NCI-H2227 (cell line): ENCODE results near the gene SLC41A3.
"Not testable (repeated sequence)": the region's sequence is repeated elsewhere in the genome, so short reads cannot be mapped to it uniquely, and the experiment has no call there.

Experiments
- DNase-seq: peaks from one replicate; lab custom pipeline; 2025; ENCODE audit not compliant: unreplicated experiment; lab: John Stamatoyannopoulos, UW

Gene SLC41A3

DNA sequence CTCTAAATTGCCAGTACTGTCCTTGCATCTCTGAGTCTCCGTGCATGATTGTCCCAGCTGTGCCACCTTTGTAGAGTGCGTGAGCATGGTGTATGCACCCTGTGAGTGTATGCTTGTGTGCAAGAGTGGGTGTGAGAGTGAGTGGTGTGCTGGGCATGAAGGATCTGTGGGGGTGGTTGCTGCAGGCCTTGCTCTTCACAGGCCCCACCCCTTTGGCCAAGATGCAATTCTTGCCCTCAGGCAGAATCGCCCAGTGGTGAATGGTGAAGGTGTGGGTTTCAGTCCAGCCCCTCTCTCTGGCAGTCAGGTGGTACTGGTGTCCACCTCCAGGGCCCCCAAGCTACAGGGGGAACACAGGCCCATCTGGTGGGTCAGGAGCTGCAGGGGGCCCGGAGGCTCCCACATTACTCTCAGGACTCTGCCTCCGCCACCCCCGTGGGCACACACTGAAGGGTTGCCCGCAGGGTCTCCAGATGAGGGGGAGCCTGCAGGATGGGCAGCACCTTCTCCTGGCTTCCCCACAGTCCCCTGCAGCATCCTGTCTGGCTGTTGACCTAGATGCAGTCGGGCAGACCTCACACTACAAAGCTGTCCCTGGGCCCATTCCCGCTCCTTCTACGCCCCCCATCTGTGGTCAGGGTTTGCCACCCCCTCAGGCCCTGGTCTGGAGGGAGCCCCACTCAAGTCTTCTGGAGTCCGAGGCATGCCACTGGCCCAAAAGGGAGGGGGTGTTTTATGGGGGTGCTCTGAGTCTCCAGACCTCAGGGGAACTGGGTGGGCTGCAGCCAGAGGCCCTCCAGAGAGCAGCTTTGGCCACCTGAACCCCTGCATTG, 123.3 kb downstream of the SLC41A3 start:
- DNase-seq, result no peak

GRCh38 chr3:125960066-125960424, 123.9 kb downstream of the SLC41A3 start:
- DNase-seq, result no peak

GRCh38 chr3:125959317-125960065, 124.4 kb downstream of the SLC41A3 start:
- DNase-seq, result no peak

DNA sequence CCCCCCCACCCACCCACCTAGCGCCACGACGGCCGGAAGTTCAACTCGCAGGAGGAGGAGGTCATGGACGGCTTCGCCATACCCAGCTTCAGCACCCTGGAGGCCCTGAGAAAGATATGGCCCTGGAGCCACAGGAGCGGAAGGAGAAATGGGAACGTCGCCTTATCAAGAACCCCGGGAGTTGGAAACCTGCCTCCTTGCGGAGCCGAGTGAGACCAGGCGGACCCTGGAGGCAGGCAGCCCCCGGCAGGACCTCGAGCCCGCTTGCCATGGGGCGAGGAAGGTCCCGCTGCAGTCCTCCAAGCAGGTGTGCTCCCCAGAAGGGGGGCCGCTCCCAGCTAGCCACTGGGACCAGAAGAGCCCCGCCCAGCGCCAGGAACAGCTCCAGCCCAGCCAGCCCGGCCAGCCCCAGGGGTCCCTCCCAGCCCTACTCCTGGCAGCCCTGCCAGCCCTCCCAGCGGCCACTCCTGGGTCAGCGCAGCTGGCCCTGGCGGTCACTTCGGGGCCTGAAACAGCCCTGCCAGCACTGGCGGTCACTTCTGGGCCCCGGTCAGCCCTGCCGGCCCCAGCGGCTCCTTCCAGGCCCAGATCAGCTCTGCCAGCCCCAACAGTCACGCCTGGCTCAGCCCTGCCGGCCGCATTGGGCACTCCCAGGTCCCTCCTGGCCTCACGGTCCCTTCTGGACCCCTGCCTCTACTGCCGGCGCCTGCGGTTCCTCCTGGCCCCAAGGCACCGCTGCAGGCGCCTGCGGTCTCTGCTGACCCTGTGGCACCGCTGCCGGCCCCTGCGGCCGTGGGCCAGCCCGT, 125.2 kb downstream of the SLC41A3 start:
- DNase-seq, result no peak

DNA sequence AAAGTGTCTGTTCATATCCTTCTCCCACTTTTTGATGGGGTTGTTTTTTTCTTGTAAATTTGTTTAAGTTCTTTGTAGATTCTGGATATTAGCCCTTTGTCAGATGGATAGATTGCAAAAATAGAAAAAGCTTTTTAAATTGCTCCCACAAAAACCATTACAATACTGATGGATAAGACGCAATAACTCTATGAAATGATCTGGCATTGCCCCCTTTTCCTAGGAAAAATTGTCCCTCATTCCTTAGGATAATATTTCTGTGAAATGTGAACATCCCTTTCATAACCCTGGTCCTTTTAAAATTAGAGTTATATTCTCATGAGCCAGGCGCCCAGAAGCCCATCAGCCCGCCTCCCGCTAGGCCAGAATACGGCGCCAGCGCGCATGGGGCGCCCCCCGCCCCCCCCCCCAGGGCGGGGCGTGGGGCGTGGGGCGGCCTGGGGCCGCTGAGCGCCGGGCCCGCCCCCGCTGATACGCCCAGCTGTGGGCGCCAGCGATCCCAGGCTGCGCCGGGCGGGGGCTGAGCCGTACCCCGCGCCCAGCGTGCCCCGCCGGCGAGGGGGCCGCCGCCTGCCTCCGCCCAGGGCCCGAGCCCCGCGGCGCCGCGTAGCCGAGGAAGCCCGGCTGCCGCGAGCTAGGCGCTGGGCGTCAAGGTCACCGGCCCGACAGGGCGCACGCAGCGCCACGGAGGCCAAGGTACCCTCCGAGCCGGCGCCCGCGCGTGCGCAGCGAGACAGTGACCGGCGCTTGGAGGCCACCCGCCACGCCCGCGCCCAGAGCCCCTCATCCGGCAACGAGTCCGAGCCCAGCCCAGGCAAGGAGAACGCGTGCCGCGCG, 126.0 kb downstream of the SLC41A3 start:
- DNase-seq, result peak; percentile 27

DNA sequence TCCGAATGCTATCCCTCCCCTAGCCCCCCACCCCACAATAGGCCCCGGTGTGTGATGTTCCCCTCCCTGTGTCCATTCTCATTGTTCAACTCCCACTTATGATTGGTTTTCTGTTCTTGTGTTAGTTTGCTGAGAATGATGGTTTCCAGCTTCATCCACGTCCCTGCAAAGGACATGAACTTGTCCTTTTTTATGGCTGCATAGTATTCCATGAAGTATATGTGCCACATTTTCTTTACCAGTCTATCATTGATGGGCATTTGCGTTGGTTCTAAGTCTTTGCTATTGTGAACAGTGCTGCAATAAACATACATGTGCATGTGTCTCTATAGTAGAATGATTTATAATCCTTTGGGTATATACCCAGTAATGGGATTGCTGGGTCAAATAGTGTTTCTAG, 126.9 kb downstream of the SLC41A3 start:
- not testable (repeated sequence) for DNase-seq
